ENCODE results near the gene TIMD4. TPM values are rescaled to one million over a fixed set of nuclear protein-coding genes. Genes with fewer than 3 reads are reported as not detected.

The TIMD4 gene
- total RNA-seq, 1 experiment from 2014 or later = not detected

DNA sequence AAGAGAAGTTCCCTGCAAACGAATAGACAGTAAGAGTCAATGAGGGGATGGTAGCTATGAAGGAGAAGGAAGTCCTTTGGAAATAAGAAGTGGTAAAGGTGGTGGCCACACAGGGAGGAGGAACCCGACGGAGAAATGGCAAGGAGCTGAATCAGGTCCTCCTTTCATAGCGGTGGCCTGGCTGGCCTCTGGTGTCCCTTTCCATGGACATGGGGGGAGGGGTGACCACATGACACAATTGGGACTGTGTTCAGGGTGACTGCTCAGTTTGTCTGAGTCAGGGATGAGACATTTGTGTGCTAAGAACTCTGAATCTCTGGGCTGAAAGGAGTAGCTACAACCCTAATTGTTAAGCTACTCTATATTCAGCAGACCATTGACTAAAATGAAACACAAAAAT is 28.7 kb upstream of the TIMD4 start:
- no peak overlapping the region for H3K23ac ChIP-seq (ENCODE audit: insufficient read length, low read depth, low read length)
- no peak overlapping the region for H2BK20ac ChIP-seq (ENCODE audit: low read depth, low read length, poor library complexity, severe bottlenecking)
- H3K9me3 ChIP-seq (ENCODE audit: control insufficient read depth, low read depth, low read length) = no peaks in the 10 kb centered on the region
- no peak overlapping the region for H2AFZ ChIP-seq (ENCODE audit: low read length)
- H3K79me1 ChIP-seq (ENCODE audit: insufficient read depth, low read depth, low read length, poor library complexity, severe bottlenecking) = no peaks in the 10 kb centered on the region
- H3K4me1 ChIP-seq (ENCODE audit: insufficient read depth, low read length) = no peaks in the 10 kb centered on the region
- no peaks in the 10 kb centered on the region for H3K23me2 ChIP-seq (ENCODE audit: insufficient read length, low read depth, low read length, poor library complexity, severe bottlenecking)
- H3K14ac ChIP-seq (ENCODE audit: insufficient read depth, low read length) = no peak overlapping the region
- H2AK5ac ChIP-seq (ENCODE audit: insufficient read length, low read length) = no peak overlapping the region
- H4K20me1 ChIP-seq (ENCODE audit: control insufficient read depth, insufficient read depth, insufficient read length) = no peaks in the 10 kb centered on the region
- no peak overlapping the region for H3K4me2 ChIP-seq (ENCODE audit: insufficient read depth, insufficient read length, low read length)
- H3T11ph ChIP-seq (ENCODE audit: low read length) = no peak overlapping the region
- no peak overlapping the region for H2BK15ac ChIP-seq (ENCODE audit: low read depth, low read length)
- no peak overlapping the region for H3K4me3 Mint-ChIP-seq
- H3K27me3 ChIP-seq (ENCODE audit: insufficient read depth, low read length) = no peaks in the 10 kb centered on the region
- TF ChIP-seq, protein P1, sequence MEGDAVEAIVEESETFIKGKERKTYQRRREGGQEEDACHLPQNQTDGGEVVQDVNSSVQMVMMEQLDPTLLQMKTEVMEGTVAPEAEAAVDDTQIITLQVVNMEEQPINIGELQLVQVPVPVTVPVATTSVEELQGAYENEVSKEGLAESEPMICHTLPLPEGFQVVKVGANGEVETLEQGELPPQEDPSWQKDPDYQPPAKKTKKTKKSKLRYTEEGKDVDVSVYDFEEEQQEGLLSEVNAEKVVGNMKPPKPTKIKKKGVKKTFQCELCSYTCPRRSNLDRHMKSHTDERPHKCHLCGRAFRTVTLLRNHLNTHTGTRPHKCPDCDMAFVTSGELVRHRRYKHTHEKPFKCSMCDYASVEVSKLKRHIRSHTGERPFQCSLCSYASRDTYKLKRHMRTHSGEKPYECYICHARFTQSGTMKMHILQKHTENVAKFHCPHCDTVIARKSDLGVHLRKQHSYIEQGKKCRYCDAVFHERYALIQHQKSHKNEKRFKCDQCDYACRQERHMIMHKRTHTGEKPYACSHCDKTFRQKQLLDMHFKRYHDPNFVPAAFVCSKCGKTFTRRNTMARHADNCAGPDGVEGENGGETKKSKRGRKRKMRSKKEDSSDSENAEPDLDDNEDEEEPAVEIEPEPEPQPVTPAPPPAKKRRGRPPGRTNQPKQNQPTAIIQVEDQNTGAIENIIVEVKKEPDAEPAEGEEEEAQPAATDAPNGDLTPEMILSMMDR (conservative IDR thresholded peaks at IDR 0.05) = no peak
- H3K4ac ChIP-seq (ENCODE audit: low read depth, low read length) = no peak overlapping the region
- H3K27me3 Mint-ChIP-seq (ENCODE audit: low read depth) = no peaks in the 10 kb centered on the region
- DNase-seq = no peak
- H4K91ac ChIP-seq (ENCODE audit: insufficient read length, low read depth, low read length) = no peak overlapping the region
- H3K9me3 Mint-ChIP-seq = peaks cover 0 to 3% of the 10 kb centered on the region in 2 experiments; a peak in 1 of 5 replicates
- H2BK120ac ChIP-seq (ENCODE audit: low read depth, low read length, poor library complexity, severe bottlenecking) = no peak overlapping the region
- H4K5ac ChIP-seq (ENCODE audit: insufficient read length, low read depth, low read length) = no peak overlapping the region
- H3K27ac ChIP-seq (ENCODE audit: insufficient read length, low read depth, low read length) = no peak overlapping the region
- no peak overlapping the region for H2BK12ac ChIP-seq (ENCODE audit: insufficient read length, low read depth, low read length)
- no peaks in the 10 kb centered on the region; a peak in 1 of 7 replicates for H3K36me3 Mint-ChIP-seq (ENCODE audit: insufficient read depth in 1 of 3, low read depth in 3 of 3)
- no peak overlapping the region for H3K27ac Mint-ChIP-seq
- no peaks in the 10 kb centered on the region for H3K79me2 ChIP-seq (ENCODE audit: insufficient read depth, low read length)
- no peak overlapping the region for H3K56ac ChIP-seq (ENCODE audit: insufficient read length, low read depth, low read length)
- H3K18ac ChIP-seq (ENCODE audit: insufficient read length, low read depth, low read length) = no peak overlapping the region
- no peak overlapping the region for H3K9ac ChIP-seq (ENCODE audit: extremely low read depth, insufficient read length, low read length)
- H4K8ac ChIP-seq (replicated peaks; ENCODE audit: insufficient read length, low read depth, low read length) = no peak overlapping the region
- H2BK5ac ChIP-seq (ENCODE audit: insufficient read length, low read length) = no peak overlapping the region
- WGBS (ENCODE audit: extremely low coverage, insufficient read length, low lambda C conversion rate) = no CpG with 5 or more reads among the region's 4 CpGs
- no peaks in the 10 kb centered on the region for H3K4me1 Mint-ChIP-seq

All from H9 (cell line).